GM21447 (cell line): ENCODE data around the gene RBM26.

Source experiments
- ATAC-seq: cut with Tn5 transposase; IDR thresholded peaks from one replicate; pipeline ENCODE4 v1.9.1; 2021; ENCODE audit not compliant: unreplicated experiment

Gene RBM26

DNA sequence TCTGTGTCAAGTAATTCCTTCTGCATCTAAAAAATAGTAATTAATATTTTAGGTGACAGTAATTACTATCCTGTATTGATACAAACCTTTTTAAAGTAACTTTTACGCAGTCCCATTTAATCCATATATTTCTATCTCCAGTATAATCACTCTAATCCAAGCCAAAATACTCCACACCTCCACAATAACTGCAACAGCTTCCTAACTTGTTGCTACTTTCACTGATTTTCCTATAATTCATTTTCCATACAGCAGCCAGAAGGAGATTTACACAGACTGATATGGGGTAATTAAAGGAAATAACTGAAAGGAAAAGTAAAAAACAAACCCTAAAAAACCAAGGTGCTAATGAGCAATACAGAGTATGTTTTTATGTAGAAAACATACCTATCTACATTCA lies 64.9 kb downstream of the RBM26 start:
- ATAC-seq: no peak

DNA sequence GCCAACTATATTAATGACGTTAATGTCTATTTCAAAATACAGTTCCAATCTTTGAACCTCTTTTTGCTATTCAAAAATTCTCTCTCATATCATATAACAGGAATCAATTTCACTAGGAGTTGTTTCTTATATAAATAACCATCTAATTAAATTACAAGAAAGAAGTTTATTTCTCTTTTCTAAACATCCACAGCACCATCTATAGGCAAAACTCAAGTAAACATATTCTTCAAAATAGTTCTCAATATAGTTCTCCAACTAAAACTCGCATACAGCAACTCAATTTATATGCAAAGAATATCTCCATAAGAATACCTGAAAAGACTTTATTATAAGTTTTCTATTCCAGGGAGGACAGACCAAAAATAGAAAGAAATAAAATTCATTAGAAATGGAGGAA lies 65.6 kb downstream of the RBM26 start:
- no peak for ATAC-seq

DNA sequence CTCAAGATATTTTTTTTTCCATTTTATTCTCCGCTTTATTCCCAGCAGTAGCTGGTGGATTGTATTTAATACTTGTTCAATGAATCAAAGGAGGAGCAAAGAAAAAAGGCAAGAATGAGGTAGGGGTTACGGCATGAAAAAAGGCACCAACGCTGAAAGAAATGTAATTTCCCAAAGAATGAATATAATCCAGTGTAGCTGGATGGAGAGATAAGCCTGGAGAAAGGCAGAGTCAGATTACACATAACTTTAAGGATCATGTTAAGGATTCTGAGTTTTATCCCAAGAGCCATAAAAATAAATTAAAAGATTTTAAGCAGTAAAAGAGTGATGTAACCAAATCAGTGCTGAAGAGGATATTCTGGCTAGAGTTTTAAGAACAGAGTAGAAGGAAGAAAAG lies 67.7 kb downstream of the RBM26 start:
- ATAC-seq: no peak

DNA sequence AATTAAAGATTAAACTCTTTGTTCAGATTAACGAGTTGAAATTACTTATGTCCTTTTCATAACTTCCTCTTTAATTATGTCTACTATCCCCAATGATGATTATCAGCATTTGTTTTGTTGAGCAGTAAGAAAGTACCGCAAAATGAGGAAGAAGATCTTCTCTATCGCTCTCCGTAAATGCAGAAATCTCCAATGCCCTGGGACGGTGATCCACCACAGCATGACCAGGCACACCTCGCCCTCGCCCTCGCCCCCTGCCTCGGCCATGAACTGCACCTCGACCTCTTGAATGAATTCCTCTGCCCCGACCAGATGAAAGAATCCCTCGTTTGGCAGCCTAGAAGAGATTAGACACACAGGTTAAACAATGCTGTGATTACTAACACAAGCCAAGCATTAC lies 69.1 kb downstream of the RBM26 start:
- ATAC-seq: no peak

DNA sequence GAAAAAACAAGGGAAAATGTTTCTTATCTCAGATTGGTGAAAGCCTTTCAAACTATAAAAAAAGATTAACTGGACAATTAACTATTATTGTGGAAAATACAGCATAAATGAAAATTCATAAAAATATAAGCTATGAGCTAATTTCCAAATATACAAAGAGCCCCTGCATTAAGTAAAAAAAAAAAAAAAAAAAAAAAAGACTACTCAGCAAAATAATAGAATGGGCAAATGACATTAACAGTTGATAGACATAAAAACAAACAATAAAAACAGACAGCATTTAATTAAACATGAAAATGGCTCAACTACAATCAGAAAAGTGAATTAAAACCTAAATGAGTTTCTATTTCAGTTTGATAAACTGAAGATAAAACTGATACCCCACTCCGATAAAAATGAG lies 77.5 kb downstream of the RBM26 start:
- ATAC-seq: no peak

DNA sequence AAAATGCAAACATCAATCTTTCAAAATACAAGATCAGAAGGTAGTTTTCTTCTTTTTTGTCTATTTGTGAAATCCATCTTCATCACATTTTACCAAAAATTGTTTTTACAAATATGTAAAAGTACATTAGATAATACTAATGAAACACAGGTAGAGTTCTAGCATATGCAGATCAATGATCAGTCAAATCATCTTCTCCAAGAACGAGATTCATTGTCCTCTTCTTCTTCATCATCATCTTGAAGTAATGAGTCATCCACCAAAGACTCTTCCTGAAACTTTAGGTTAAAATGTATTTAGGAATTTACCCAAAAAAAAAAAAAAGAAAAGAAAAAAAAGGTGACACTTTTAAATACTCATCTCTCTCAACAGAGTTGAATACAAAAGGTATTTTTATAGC lies 85.6 kb downstream of the RBM26 start:
- no peak for ATAC-seq

DNA sequence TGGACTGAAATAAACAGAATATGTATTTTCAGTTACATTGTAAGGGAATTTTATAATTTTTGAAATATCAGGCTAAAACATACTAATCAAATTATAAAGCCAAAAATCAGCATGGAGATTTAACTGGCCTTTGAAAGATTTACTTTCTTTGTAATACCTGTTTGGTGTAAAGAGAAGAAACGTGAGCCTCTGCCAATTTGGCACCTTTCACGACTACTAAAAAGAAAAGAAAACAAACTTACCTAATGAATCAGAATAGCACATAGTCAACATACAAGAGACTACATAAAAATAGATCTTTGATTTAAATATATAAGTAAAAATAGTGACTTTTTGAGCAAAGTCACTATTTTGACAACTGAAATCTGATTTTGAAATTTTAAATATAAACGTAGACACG lies 87.4 kb downstream of the RBM26 start:
- ATAC-seq: no peak

DNA sequence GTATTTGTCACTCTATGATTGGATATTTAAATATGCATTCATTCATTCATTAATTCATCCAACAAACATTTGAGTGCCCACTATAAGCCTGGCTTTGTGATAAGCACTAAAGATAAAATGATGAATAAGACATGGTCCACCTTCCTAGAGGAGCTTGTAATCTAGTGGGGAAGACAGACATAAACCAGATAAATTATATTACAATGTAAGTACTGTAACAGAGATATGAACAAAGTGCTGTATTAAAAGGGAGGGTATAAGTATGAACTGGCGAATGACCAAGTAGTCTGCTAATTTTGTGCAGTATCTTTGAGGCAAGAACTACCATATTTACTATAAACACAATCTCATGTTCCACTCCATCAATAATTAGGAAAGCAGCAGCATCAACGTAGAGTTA lies 88.2 kb downstream of the RBM26 start:
- no peak for ATAC-seq

DNA sequence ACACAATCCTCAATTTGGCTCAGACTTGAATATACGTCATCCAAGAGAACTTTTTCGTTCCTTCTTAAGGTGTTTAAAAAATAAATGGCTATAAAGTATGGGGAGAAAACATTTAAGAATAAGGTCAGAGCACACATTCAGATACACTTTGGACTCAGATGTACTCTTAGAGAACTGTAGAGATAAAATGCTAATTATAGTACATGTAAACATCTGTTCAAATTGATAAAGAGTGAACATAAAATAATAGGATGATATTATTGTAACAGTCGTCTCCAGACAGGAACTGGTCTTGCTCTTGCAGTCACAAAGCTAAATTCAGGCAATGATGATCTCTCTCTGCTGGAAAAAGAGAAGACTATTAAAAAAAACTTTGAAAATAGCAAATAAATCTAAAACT lies 91.4 kb downstream of the RBM26 start:
- ATAC-seq: no peak

DNA sequence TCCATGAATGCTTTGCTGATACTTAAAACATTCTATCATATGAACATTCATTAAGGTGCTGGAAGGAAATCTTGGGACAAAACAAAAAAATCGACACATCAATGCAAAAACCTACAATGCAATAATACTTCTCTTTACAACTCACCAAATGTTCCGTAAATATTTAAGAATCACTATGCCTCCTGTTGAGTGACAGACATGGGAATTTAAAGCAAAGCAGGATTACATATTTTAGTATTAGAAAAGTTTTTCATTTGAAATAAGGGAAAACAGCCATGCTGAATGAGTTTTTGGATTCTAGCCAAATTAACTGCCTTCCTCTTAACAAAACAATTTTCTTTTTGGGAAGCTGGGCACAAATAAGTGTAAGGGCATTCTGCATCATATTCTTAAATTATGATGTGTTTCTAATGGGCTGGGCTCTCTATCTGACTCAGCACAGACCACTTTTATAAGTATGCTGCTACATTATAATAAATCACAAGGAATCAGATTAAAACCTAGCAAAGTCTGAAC lies 93.7 kb downstream of the RBM26 start:
- ATAC-seq: no peak

DNA sequence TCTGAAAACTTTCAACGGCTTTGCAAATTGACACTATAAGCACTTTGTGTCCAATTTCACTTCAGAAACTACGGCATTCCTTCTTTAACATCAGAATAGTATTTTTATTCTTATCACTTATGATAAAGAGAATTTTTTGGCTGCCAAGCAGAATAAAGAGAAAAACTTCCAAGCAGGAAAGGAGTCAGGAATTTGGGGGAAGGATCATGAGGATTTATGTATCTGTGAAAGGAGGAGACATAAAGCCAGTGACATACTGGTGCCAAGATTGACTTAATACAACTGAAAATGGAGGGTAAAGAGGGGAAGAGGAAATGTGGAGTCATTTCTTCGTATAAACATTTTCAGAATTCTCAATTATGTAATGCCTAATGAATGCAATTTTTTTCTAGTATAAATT lies 94.7 kb downstream of the RBM26 start:
- ATAC-seq: no peak

DNA sequence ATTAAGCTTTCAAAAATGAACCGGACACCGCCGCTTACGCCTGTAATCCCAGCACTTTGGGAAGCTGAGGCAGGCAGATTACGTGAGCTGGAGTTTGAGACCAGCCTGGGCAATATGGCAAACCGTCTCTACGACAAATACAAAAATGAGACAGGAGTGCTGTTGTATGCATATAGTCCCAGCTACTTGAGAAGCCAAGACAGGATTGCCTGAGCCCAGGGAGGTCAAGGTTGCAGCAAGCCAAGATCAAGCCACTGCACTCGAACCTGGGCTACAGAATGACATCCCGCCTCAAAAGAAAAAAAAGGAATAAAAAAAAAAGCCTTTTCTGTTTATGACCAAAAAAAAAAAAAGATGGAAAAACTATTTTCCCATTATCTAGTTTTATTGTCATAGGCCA lies 96.4 kb downstream of the RBM26 start:
- ATAC-seq: no peak

DNA sequence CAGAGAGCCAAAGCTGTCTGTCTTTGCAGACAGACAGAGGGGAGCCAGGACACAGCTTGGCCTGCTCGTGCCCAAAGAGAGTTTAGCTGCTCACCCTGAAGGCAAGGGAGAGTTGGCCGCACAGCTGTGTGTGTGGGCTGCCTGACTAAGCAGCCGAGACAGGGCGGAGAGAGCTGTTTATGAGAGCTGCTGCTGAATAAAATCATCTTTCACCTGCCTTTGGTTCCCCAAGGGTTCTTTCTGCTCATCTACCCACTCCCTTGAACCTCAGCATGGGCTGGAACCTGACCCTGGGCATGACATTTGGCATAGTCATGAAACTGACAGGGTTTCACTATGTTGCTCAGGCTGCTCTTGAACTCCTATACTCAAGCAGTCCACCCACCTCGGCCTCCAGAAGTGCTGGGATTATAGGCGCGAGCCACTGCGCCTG lies 98.2 kb downstream of the RBM26 start:
- ATAC-seq: no peak

DNA sequence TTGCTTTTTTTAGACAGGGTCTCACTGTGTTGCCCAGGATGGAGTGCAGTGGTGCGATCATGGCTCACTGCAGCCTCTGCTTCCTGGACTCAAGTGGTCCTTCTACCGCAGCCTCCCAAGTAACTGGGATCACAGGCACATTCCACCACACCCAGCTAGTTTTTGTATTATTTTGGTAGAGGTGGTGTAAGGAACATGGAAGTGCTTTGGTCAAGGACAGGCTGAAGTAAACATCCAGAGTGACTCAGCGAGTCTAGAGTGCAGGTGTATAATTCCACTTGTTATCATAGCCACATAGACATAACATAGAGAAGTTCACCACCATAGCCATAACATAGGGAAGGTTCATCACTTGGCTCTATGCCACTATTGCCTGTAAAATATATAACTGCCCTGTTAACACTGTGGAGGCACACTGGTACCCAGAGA lies 98.6 kb downstream of the RBM26 start:
- no peak for ATAC-seq

DNA sequence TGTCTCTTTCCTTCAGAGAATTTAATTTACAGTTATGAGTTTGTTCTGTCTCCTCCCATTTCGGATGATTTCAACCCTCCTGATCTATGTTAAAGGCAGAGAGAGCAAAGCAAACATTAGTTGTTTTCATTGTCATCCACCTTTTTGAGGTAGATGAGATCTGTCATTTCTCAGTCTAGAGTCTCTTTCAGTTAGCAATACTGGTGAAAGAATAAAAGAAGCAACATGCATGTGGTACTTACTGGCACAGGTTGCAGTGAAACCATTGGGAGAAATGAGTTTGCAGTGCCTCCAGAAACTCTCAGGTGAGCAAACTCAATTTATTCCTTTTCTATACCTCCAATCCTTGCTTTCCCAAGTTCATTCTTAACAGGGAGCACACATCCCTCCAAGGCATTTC lies 99.4 kb downstream of the RBM26 start:
- no peak for ATAC-seq

DNA sequence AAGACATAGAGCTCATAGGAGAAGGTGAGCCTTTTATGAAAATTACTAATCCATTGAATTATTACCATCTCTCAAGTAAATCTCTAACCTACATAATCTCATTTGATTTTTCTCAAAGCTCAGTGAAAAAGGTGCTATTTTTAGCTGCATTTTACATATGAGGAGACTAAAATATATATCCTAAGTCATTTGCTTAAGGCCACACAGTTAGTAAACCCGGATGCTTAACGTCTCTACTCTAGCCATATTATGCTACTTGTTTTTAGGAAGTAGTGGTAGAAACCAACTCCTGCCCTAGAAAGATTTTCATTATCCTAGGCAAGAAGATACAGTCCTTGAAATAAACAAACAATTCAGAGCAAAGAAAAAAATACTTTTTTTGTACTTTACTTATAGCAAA lies 108.9 kb downstream of the RBM26 start:
- ATAC-seq: peak; percentile 67

DNA sequence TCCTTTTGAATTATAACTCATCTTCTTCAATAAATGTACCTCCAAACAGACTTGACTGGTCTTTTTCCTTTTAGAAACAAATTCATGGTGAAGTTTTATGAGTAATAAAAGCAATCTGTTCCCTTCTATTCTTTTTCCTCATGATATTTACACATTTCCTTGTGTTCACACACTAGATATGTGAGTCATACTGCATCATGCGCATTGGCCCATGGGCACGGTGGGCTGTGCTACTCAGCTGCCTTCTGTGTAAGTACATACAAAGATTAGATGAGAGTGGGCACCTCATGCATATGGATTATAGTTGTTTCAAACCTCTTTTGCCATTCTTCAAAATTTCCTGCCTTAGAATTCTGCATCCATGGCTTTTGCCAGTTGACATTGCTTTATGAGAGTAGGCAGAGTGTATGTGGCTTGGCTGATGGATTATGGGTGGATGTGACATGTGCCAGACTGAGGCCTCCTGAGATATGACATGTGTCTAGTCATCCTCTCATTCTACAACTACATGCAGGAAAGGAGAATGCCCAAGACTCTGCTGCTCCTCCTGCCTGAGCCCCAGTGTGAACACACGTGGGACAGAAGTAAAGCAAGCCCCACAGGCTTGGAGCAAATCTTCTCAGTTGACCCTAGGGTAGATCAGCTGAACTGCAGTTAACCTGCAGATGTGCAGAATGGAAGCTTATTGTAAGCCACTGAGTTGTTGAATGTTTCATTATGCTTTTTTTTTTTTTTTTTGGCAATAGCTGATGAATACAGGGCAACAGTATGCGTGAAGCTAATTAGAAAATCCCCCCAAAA lies 109.9 kb downstream of the RBM26 start:
- ATAC-seq: no peak

DNA sequence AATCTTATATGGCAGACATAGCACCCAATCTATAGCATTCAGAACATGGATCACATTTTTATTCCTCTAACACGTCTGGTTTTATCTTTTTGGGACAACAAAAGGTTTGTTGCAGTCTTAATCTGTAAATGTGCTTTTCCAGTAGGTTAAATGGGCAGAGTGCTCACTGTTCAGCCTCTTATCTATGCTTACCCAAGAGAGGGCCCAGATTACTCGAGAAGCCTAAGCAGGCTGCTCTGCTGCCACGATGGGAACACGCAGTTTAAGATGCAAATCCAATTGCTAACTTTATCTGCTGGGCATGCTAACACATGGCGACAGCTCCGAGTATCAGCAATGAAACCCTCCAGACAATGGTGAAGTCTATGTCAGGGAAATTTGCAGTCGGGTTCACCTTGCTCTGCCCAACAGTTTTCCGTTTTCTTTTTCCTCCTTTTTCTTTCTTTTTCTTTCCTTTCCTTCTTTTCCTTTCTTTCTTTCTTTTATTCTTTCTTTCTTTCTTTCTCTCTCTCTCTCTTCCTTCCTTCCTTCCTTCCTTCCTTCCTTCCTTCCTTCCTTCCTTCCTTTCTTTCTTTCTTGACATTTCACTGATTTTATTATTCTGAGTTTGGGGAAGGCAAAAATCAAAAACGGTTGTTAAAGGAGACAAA lies 115.3 kb downstream of the RBM26 start:
- no peak for ATAC-seq

DNA sequence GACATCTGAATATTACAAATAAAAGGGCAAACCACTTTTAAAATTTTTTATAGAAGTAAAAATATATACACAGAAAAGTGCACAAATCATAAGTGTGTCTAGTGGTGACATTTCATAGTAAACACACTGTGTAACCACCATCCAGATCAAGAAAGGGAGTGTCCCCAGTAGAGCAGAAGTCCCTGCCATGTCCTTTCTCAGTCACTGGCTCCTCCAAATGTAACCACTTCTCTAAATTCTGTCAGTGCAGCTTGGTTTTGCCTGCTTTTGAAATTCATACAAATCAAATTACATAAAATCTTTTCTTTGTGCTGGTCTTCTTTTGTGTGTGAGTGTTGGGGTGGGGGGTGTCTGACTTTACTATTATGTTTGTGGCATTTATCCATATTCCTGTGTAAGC lies 116.5 kb downstream of the RBM26 start:
- no peak for ATAC-seq

DNA sequence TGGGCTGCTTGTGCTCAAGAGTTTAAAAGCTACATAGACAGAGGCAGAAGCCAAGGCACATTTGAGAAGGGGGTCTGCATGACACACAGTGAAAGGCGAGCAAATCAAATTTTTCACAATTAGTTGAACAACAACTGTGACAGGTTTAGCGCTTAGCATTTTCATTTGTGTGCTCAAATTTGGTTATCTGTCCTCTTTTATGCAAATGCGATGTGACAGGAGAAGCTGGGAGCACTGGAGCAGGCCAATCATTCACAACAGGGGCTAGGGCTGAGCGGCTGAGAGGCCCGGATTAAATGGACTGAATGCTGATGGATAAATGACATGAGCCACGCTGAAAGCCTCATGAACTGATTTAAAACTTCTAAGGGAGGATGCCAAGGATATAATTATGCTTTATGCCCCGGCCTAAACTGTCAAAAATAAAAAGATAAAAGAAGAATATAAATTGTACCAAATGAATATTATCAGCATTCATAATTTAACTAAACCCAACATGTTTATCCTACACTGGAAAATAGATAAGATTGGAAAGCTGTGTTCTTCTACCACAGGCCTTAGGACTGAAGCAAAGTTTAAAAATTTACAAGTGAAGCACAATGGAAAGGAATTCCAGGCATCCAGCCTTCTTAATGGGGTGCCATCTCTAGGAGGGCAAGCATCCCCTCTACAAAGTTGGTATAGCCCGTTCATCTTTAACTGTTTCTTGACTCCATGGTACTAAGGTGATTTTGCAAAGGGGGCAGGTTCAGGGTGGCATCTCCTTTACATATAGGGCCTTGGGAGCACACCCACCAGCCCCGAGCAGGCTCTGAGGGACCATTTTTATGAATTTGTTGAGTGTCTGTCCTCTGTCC lies 117.9 kb downstream of the RBM26 start:
- no peak for ATAC-seq

DNA sequence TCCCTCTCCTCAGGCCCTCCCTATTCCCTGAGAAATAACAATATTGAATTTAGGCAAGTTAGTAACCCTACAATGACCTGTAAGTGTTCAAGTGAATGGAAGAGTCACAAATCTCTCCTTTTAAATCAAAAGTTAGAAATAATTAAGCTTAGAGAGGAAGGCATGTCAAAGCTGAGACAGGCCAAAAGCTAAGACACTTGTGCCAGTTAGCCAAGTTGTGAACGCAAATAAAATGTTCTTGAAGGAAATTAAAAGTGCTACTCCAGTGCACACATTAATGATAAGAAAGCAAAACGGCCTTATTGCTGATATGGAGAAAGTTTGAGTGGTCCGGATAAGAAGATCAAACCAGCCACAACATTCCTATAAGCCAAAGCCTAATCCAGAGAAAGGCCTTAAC lies 120.9 kb downstream of the RBM26 start:
- no peak for ATAC-seq

DNA sequence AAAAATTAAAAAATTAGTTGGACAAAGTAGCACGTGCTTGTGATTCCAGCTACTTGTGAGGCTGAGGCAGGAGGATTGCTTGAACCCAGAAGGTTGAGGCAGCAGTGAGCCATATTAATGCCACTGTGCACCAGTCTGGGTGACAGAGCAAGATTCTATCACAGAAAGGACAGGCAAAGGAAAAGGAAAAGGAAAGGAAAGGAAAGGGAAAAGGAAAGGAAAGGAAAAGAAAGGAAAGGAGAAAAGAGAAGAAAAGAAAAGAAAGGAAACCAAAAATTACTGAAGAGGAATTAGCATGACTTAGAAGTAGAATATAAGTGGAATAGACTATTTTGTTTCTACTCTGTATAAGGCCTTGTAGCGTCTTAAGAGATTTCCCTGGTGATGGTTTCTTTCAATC lies 122.3 kb downstream of the RBM26 start:
- ATAC-seq: no peak
